Fibroblast of the aortic adventitia (primary cell): ENCODE results near the gene IL15. TPM values are rescaled to one million over a fixed set of nuclear protein-coding genes. Genes with fewer than 3 reads are reported as not detected.
"Not testable (repeated sequence)": the region's sequence is repeated elsewhere in the genome, so short reads cannot be mapped to it uniquely, and the experiment has no call there.

Experiments
- DNase-seq: peaks from one replicate; pipeline ENCODE4 v3.0.0-alpha.2; 2010; ENCODE audit warnings: low read depth
- H3K4me3 ChIP-seq: 2 replicates; pipeline ENCODE4 v1.5.1; 2011; ENCODE audit warnings: low read depth, mild to moderate bottlenecking, control low read depth, low read length, moderate library complexity
- CTCF ChIP-seq: IDR thresholded peaks from 2 replicates; pipeline ENCODE4 v1.5.1; 2011; ENCODE audit warnings: mild to moderate bottlenecking, low read length, control low read depth, inconsistent platforms; ENCODE audit not compliant: insufficient read depth
- total RNA-seq: library from RNA; depleted of rRNA; stranded (reverse); fragments of >200 nt; gene quantifications from 2 replicates; pipeline ENCODE4 v1.2.3, GENCODE V29; 2012; ENCODE audit warnings: low replicate concordance

IL15 gene
- total RNA-seq, 1 donor: 2.3 TPM

GRCh38 chr4:141727420-141727819, 91.0 kb downstream of the IL15 start:
- DNase-seq: no peak
- TF ChIP-seq CTCF: no peak
- no peak overlapping the region for H3K4me3 ChIP-seq

- no peak overlapping the region for H3K4me3 ChIP-seq
- DNase-seq: no peak
- no peak for TF ChIP-seq CTCF
Measured at GRCh38 chr4:141730805-141731204, 94.4 kb downstream of the IL15 start.

- no peak for DNase-seq
Measured at GRCh38 chr4:141731481-141731880, 95.1 kb downstream of the IL15 start.

GRCh38 chr4:141739636-141740035, 103.3 kb downstream of the IL15 start:
- DNase-seq: no peak

More at GRCh38 chr4:141731481-141731880, 95.1 kb downstream of the IL15 start:
- H3K4me3 ChIP-seq: no peak overlapping the region
- TF ChIP-seq CTCF: no peak

GRCh38 chr4:141746026-141746425, 109.6 kb downstream of the IL15 start:
- DNase-seq: peak; percentile 24
- no peak for TF ChIP-seq CTCF

More at GRCh38 chr4:141739636-141740035, 103.3 kb downstream of the IL15 start:
- H3K4me3 ChIP-seq: no peak overlapping the region
- no peak for TF ChIP-seq CTCF

GRCh38 chr4:141751806-141752205, 115.4 kb downstream of the IL15 start:
- H3K4me3 ChIP-seq, DNase-seq: not testable (repeated sequence)

More at GRCh38 chr4:141746026-141746425, 109.6 kb downstream of the IL15 start:
- H3K4me3 ChIP-seq: no peak overlapping the region

- TF ChIP-seq CTCF: no peak
- H3K4me3 ChIP-seq: no peak overlapping the region
- DNase-seq: peak; percentile 42
Measured at GRCh38 chr4:141757287-141757686, 120.9 kb downstream of the IL15 start.
